NCI-H1436 (cell line): ENCODE results near the gene RIBC2.

Experiments used
- DNase-seq: peaks from one replicate; lab custom pipeline; 2025; lab: John Stamatoyannopoulos, UW

RIBC2 gene

DNA sequence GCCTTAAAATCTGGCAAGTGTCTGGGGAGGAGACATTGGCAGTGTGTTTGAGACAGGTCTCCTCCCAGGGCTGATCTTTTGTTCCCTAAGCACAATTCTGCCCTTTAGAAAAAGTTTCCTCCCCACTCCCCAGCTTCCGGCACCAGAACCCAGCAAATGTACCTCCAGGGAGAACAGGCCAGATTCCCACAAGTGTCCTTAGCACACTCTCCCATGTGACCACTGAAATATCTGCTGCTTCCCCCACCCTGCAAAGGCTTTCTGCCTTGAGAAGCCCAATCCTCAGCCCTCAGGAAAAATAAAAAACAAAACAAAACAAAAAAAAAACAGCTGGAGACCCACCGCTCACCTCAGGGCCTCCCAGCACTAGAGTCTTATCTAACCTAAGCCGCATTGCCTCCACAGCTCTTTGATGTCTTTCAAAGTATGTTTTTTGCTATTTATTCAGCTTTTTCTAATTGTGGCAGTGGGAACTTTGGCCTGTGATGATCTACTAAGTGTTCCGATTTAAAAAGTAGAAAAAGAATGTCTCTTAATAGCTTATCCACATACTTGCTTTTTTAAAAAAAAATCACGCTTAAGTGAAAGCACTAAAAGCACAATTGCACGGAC lies 60.2 kb downstream of the RIBC2 start:
- no peak for DNase-seq

DNA sequence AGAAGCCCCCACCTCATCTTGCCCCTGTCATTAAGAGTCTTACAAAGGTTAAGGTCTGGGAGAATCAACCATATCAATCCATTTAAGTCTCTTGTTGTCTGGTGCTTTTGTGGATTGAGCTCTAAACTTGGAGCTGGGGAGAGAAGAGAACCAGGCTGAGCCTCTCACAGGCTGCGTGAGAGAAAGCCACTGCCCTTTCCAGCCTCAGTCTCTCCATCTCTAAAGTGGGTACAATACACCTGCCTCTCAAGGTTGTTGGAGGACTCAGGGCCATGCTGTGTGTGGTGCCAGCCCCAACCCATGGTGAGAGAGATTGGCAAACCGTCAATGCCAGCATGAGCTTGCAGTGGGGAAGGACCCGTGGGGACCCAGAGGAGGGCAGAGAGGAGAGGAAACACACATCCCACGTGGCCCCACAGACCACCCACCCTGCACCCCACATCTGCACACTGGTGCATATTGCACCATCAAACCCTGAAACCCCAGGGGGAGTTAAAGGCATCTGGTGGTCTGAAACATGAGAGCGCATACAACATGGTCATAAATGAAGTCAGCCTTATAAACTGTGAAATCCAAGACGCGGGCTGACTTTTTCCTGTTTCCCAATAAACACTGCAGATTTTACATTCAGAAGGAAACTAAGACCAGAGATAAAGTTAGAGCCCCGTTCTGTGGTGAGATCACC lies 61.7 kb downstream of the RIBC2 start:
- no peak for DNase-seq

DNA sequence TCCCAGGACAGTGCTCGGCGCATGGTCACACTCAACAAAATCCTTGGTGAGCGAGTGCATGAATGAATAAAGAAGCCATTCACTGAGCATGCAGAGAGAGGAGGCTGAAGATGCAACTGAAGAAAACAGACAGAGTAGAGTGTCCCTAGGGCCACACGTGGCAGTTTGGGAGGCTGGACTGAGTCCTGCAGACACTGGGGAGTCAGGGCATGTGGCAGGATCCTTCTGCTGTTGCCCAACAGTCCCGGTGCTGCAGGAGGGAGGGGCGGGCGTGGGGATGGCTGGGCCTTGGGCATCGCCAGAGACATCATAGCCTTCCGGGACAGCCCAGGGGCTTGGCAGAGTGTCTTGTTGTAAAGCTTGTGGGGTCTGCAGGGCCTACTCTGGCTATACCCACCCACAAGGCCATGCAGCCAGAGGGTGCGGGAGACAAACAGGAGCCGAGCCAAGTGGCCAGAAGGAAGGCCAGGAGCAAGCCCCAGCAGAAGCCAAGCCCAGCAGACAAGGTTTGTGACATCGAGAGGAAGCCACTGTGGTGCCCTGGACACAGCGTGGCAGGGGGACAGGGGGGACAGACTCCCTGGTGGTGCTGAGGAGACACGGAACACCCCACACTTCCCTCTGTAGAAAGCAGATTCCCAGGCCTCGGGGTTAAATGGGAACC lies 62.5 kb downstream of the RIBC2 start:
- no peak for DNase-seq

- DNase-seq, result no peak
Measured at GRCh38 chr22:45476814-45477213, 63.3 kb downstream of the RIBC2 start.

- DNase-seq, result no peak
Measured at GRCh38 chr22:45477366-45478107, 64.0 kb downstream of the RIBC2 start.

GRCh38 chr22:45478108-45478771 lies 64.7 kb downstream of the RIBC2 start:
- DNase-seq, result no peak

DNA sequence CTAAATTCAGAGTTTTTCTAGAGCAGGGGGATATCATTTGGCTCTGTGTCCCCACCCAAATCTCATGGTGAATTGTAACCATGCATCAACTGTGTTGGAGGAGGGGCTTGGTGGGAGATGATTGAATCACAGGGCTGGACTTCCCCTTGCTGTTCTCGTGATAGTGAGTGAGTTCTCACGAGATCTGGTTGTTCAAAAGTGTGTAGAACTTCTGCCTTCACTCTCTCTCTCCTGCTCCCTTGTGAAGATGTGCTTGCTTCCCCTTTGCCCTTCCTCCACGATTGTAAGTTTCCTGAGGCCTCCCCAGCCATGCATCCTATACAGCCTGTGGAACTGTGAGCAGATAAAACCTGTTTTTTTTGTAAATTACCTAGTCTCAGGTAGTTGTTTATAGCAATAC lies 67.2 kb downstream of the RIBC2 start:
- no peak for DNase-seq

GRCh38 chr22:45481661-45482060 lies 68.2 kb downstream of the RIBC2 start:
- DNase-seq, result no peak
